H9 (cell line): Measurements from ENCODE around the gene SAMD7. TPM values are rescaled to one million over a fixed set of nuclear protein-coding genes. Genes with fewer than 3 reads are reported as not detected.

Experiments
- DNase-seq: peaks from one replicate; pipeline ENCODE4 v3.0.0-alpha.2; 2017
- H2AFZ ChIP-seq: one replicate; pipeline ENCODE4 v1.6.1; 2013; ENCODE audit warnings: mild to moderate bottlenecking, low read length, control low read depth, moderate library complexity
- H2AK5ac ChIP-seq: 2 replicates; pipeline ENCODE4 v1.6.1; 2013; ENCODE audit warnings: low read length, control low read depth, mixed read lengths; ENCODE audit not compliant: insufficient read length
- H2BK120ac ChIP-seq: one replicate; pipeline ENCODE4 v1.6.1; 2013; ENCODE audit warnings: low read depth, mild to moderate bottlenecking, low read length, control low read depth, inconsistent platforms; ENCODE audit not compliant: poor library complexity, severe bottlenecking
- H2BK12ac ChIP-seq: 2 replicates; pipeline ENCODE4 v1.6.1; 2013; ENCODE audit warnings: low read length, control low read depth, mixed read lengths, low read depth; ENCODE audit not compliant: insufficient read length
- H2BK15ac ChIP-seq: 2 replicates; pipeline ENCODE4 v1.6.1; 2013; ENCODE audit warnings: low read depth, low read length, control low read depth
- H2BK20ac ChIP-seq: one replicate; pipeline ENCODE4 v1.6.1; 2013; ENCODE audit warnings: low read depth, mild to moderate bottlenecking, low read length, control low read depth, inconsistent platforms; ENCODE audit not compliant: poor library complexity, severe bottlenecking
- H2BK5ac ChIP-seq: 2 replicates; pipeline ENCODE4 v1.6.1; 2013; ENCODE audit warnings: low read length, control low read depth, mixed read lengths; ENCODE audit not compliant: insufficient read length
- H3K14ac ChIP-seq: 2 replicates; pipeline ENCODE4 v1.6.1; 2013; ENCODE audit warnings: low read length, control low read depth; ENCODE audit not compliant: insufficient read depth
- H3K18ac ChIP-seq: 2 replicates; pipeline ENCODE4 v1.6.1; 2013; ENCODE audit warnings: low read depth, mild to moderate bottlenecking, mixed read lengths, low read length, control low read depth; ENCODE audit not compliant: insufficient read length
- H3K23ac ChIP-seq: 2 replicates; pipeline ENCODE4 v1.6.1; 2013; ENCODE audit warnings: low read length, control low read depth, mixed read lengths, low read depth; ENCODE audit not compliant: insufficient read length
- H3K23me2 ChIP-seq: 2 replicates; pipeline ENCODE4 v1.6.1; 2013; ENCODE audit warnings: low read depth, mild to moderate bottlenecking, mixed read lengths, low read length, control low read depth; ENCODE audit not compliant: insufficient read length, poor library complexity, severe bottlenecking
- H3K27ac ChIP-seq: 2 replicates; pipeline ENCODE4 v1.5.1; 2013; ENCODE audit warnings: low read length, control low read depth, mixed read lengths, low read depth; ENCODE audit not compliant: insufficient read length
- H3K27me3 ChIP-seq: 2 replicates; pipeline ENCODE4 v1.6.1; 2013; ENCODE audit warnings: low read length, control low read depth, inconsistent platforms; ENCODE audit not compliant: insufficient read depth
- H3K4ac ChIP-seq: 2 replicates; pipeline ENCODE4 v1.6.1; 2013; ENCODE audit warnings: low read depth, mild to moderate bottlenecking, control low read depth, inconsistent platforms, low read length, moderate library complexity
- H3K4me1 ChIP-seq: 2 replicates; pipeline ENCODE4 v1.6.1; 2013; ENCODE audit warnings: low read length, control low read depth, inconsistent platforms; ENCODE audit not compliant: insufficient read depth
- H3K4me2 ChIP-seq: 2 replicates; pipeline ENCODE4 v1.6.1; 2013; ENCODE audit warnings: low read length, control low read depth, mixed read lengths; ENCODE audit not compliant: insufficient read length, insufficient read depth
- H3K56ac ChIP-seq: 2 replicates; pipeline ENCODE4 v1.6.1; 2013; ENCODE audit warnings: low read depth, mild to moderate bottlenecking, mixed read lengths, low read length, control low read depth; ENCODE audit not compliant: insufficient read length
- H3K79me1 ChIP-seq: 2 replicates; pipeline ENCODE4 v1.6.1; 2013; ENCODE audit warnings: low read depth, mild to moderate bottlenecking, moderate library complexity, low read length, control low read depth, inconsistent platforms; ENCODE audit not compliant: insufficient read depth, poor library complexity, severe bottlenecking
- H3K79me2 ChIP-seq: 2 replicates; pipeline ENCODE4 v1.6.1; 2013; ENCODE audit warnings: low read length, control low read depth, inconsistent platforms; ENCODE audit not compliant: insufficient read depth
- H3K9ac ChIP-seq: 2 replicates; pipeline ENCODE4 v1.6.1; 2013; ENCODE audit warnings: low read length, control low read depth, mixed read lengths; ENCODE audit not compliant: insufficient read length; ENCODE audit errors: extremely low read depth
- H3K9me3 ChIP-seq: one replicate; pipeline ENCODE4 v1.6.1; 2013; ENCODE audit warnings: low read depth, low read length, inconsistent platforms; ENCODE audit not compliant: control insufficient read depth
- H3T11ph ChIP-seq: one replicate; pipeline ENCODE4 v1.6.1; 2013; ENCODE audit warnings: mild to moderate bottlenecking, low read length, control low read depth, inconsistent platforms
- H4K20me1 ChIP-seq: one replicate; pipeline ENCODE4 v1.6.1; 2013; ENCODE audit not compliant: control insufficient read depth, insufficient read length, insufficient read depth
- H4K5ac ChIP-seq: 2 replicates; pipeline ENCODE4 v1.6.1; 2013; ENCODE audit warnings: low read depth, mild to moderate bottlenecking, mixed read lengths, low read length, control low read depth; ENCODE audit not compliant: insufficient read length
- H4K8ac ChIP-seq: replicated peaks from 2 replicates; pipeline ENCODE4 v1.6.1; 2013; ENCODE audit warnings: low read length, control low read depth, mixed read lengths, low read depth; ENCODE audit not compliant: insufficient read length
- H4K91ac ChIP-seq: 2 replicates; pipeline ENCODE4 v1.6.1; 2013; ENCODE audit warnings: low read depth, mild to moderate bottlenecking, moderate library complexity, mixed read lengths, low read length, control low read depth; ENCODE audit not compliant: insufficient read length
- H3K27ac Mint-ChIP-seq, 3 experiments: 2 replicates in 2 of 3; 3 replicates in 1 of 3; pipeline ENCODE4 v1.8.0; 2020 to 2021; ENCODE audit warnings: mixed read lengths in 3 of 3, mild to moderate bottlenecking in 1 of 3, moderate library complexity in 1 of 3
- H3K27me3 Mint-ChIP-seq: 2 replicates; pipeline ENCODE4 v1.8.0; 2021; ENCODE audit warnings: low read depth, mild to moderate bottlenecking, moderate library complexity, mixed read lengths
- H3K36me3 Mint-ChIP-seq, 3 experiments: 2 replicates in 2 of 3; 3 replicates in 1 of 3; pipeline ENCODE4 v1.8.0; 2020 to 2021; ENCODE audit warnings: low read depth in 3 of 3, mixed read lengths in 3 of 3; ENCODE audit not compliant: insufficient read depth in 1 of 3
- H3K4me1 Mint-ChIP-seq, 2 experiments: 2 replicates each; pipeline ENCODE4 v1.8.0; 2020; ENCODE audit warnings: mixed read lengths in 2 of 2
- H3K4me3 Mint-ChIP-seq, 2 experiments: 2 replicates in 1 of 2; 3 replicates in 1 of 2; pipeline ENCODE4 v1.8.0; 2020 to 2021; ENCODE audit warnings: mild to moderate bottlenecking in 2 of 2, mixed read lengths in 2 of 2, moderate library complexity in 1 of 2
- H3K9me3 Mint-ChIP-seq, 2 experiments: 2 replicates in 1 of 2; 3 replicates in 1 of 2; pipeline ENCODE4 v1.8.0; 2020; ENCODE audit warnings: mild to moderate bottlenecking in 2 of 2, mixed read lengths in 2 of 2, moderate library complexity in 1 of 2
- CTCF ChIP-seq: fragments of 200-600 bp; sonication (generic); conservative IDR thresholded peaks from 3 replicates; pipeline ENCODE4 v1.8.0; 2021; ENCODE audit warnings: antibody characterized with exemption, mild to moderate bottlenecking
- WGBS: extraction: QIAGEN DNeasy Blood & Tissue Kit; methylation state at CpG from one replicate; pipeline ENCODE4 v1.1.7; 2013; ENCODE audit warnings: missing lambda C conversion rate, low lambda C conversion rate, mixed read lengths; ENCODE audit not compliant: insufficient read length; ENCODE audit errors: extremely low coverage; 5-methylcytosine and 5-hydroxymethylcytosine counted together
- total RNA-seq: library from RNA; stranded (reverse); gene quantifications from 2 replicates; pipeline ENCODE4 v1.2.1, GENCODE V29; 2021

The SAMD7 gene
- total RNA-seq, 1 experiment from 2014 or later, result not detected

- H2AFZ ChIP-seq, result no peak overlapping the region
- no peak overlapping the region for H2BK12ac ChIP-seq
- no peak overlapping the region for H2AK5ac ChIP-seq
- no peak overlapping the region for H3K9ac ChIP-seq
- no peak overlapping the region for H3K4ac ChIP-seq
- H3K36me3 Mint-ChIP-seq, result no peaks in the 10 kb centered on the region; a peak in 2 of 7 replicates
- peaks cover 2 to 8% of the 10 kb centered on the region in 2 experiments; a peak in 3 of 4 replicates for H3K4me1 Mint-ChIP-seq
- no peak overlapping the region for H3K27ac Mint-ChIP-seq
- no peak overlapping the region for H3K4me3 Mint-ChIP-seq
- no peaks in the 10 kb centered on the region for H3K79me1 ChIP-seq
- no peak for TF ChIP-seq CTCF
- H4K8ac ChIP-seq, result no peak overlapping the region
- no peaks in the 10 kb centered on the region for H3K9me3 ChIP-seq
- no peak overlapping the region for H3K4me2 ChIP-seq
- H3T11ph ChIP-seq, result no peak overlapping the region
- H2BK15ac ChIP-seq, result no peak overlapping the region
- H3K18ac ChIP-seq, result no peak overlapping the region
- no peaks in the 10 kb centered on the region for H3K4me1 ChIP-seq
- H2BK120ac ChIP-seq, result no peak overlapping the region
- H3K23ac ChIP-seq, result no peak overlapping the region
- no peak overlapping the region for H3K56ac ChIP-seq
- no peaks in the 10 kb centered on the region for H3K79me2 ChIP-seq
- peaks cover 0 to 3% of the 10 kb centered on the region in 2 experiments; a peak in 1 of 5 replicates for H3K9me3 Mint-ChIP-seq
- H2BK5ac ChIP-seq, result no peak overlapping the region
- H2BK20ac ChIP-seq, result no peak overlapping the region
- WGBS, result no CpG with 5 or more reads among the region's 6 CpGs
- H3K23me2 ChIP-seq, result no peaks in the 10 kb centered on the region
- peaks cover 2% of the 10 kb centered on the region; the same call in 1 of the 2 replicates for H3K27me3 Mint-ChIP-seq
- H4K20me1 ChIP-seq, result no peaks in the 10 kb centered on the region
- H4K5ac ChIP-seq, result no peak overlapping the region
- H4K91ac ChIP-seq, result no peak overlapping the region
- no peak overlapping the region for H3K27ac ChIP-seq
- no peak for DNase-seq
- H3K27me3 ChIP-seq, result no peaks in the 10 kb centered on the region
- H3K14ac ChIP-seq, result no peak overlapping the region
Measured at GRCh38 chr3:169940470-169941181, 29.3 kb downstream of the SAMD7 start.
